SK-N-SH (cell line): ENCODE data around the gene RFTN1. TPM values are rescaled to one million over a fixed set of nuclear protein-coding genes. Genes with fewer than 3 reads are reported as not detected.

Source experiments
- CTCF ChIA-PET: fragments of 300-600, 350-600 bp; formaldehyde crosslinking; extraction: SDS; loops from one replicate; lab custom pipeline; 2021; lab: Yijun Ruan, JAX
- POLR2A ChIA-PET: fragments of 350-600 bp; sonication (Branson Sonifier 250); formaldehyde crosslinking; extraction: SDS; loops from one replicate; lab custom pipeline; 2020; ENCODE audit warnings: antibody characterized with exemption, inconsistent platforms; lab: Yijun Ruan, JAX
- DNase-seq: peaks from one replicate; pipeline ENCODE4 v3.0.0; 2012
- H2AFZ ChIP-seq: fragments of 200-600 bp; sonication (generic); 2 replicates; pipeline ENCODE4 v1.8.1; 2016; ENCODE audit warnings: antibody characterized with exemption, mild to moderate bottlenecking, low read depth
- H3F3A ChIP-seq: fragments of 200-600 bp; sonication (generic); replicated peaks from 2 replicates; pipeline ENCODE3; 2016; ENCODE audit warnings: antibody characterized with exemption, mild to moderate bottlenecking; ENCODE audit not compliant: insufficient read depth
- H3K27ac ChIP-seq, 2 experiments: fragments of 200-500 bp in 1 of 2; fragments of 200-600 bp in 1 of 2; sonication (Bioruptor generic) in 1 of 2; sonication (generic), shearing (Covaris generic) in 1 of 2; 2 replicates each; pipeline versions ENCODE4 v1.5.1 to v1.6.1; 2014 to 2016; ENCODE audit warnings: low read depth in 2 of 2, inconsistent platforms in 1 of 2, low read length in 1 of 2, mild to moderate bottlenecking in 1 of 2, mixed read lengths in 1 of 2
- H3K27me3 ChIP-seq: fragments of 200-600 bp; sonication (generic), shearing (Covaris generic); 2 replicates; pipeline ENCODE4 v1.6.1; 2016; ENCODE audit warnings: mixed run types; ENCODE audit not compliant: insufficient read depth
- H3K36me3 ChIP-seq, 2 experiments: fragments of 200-500 bp in 1 of 2; fragments of 200-600 bp in 1 of 2; sonication (Bioruptor generic) in 1 of 2; sonication (generic) in 1 of 2; replicated peaks in 1 of 2; 2 replicates each; pipeline versions ENCODE3 to v1.5.1; 2014 to 2016; ENCODE audit warnings: low read length in 1 of 2, mild to moderate bottlenecking in 1 of 2; ENCODE audit not compliant: insufficient read depth in 2 of 2, control insufficient read depth in 1 of 2
- H3K4me1 ChIP-seq, 2 experiments: fragments of 200-500 bp in 1 of 2; fragments of 200-600 bp in 1 of 2; sonication (Bioruptor generic) in 1 of 2; sonication (generic), shearing (Covaris generic) in 1 of 2; 2 replicates each; pipeline versions ENCODE4 v1.5.1 to v1.6.1; 2014 to 2016; ENCODE audit warnings: low read depth in 1 of 2, low read length in 1 of 2, mixed run types in 1 of 2; ENCODE audit not compliant: insufficient read depth in 2 of 2, control insufficient read depth in 1 of 2
- H3K4me2 ChIP-seq: fragments of 200-600 bp; sonication (generic), shearing (Covaris generic); 2 replicates; pipeline ENCODE4 v1.6.1; 2017; ENCODE audit warnings: mixed run types
- H3K4me3 ChIP-seq, 2 experiments: fragments of 200-500 bp in 1 of 2; fragments of 200-600 bp in 1 of 2; sonication (Bioruptor generic) in 1 of 2; sonication (generic), shearing (Covaris generic) in 1 of 2; 2 replicates each; pipeline versions ENCODE4 v1.5.1 to v1.8.1; 2014 to 2016; ENCODE audit warnings: low read depth in 2 of 2, inconsistent platforms in 1 of 2, low read length in 1 of 2, mild to moderate bottlenecking in 1 of 2, mixed read lengths in 1 of 2, moderate library complexity in 1 of 2
- H3K79me2 ChIP-seq: fragments of 200-600 bp; sonication (generic); 2 replicates; pipeline ENCODE4 v1.8.1; 2017; ENCODE audit warnings: mild to moderate bottlenecking; ENCODE audit not compliant: insufficient read depth
- H3K9ac ChIP-seq: fragments of 200-600 bp; sonication (generic); 2 replicates; pipeline ENCODE4 v1.6.1; 2017; ENCODE audit warnings: mixed run types
- H3K9me2 ChIP-seq: fragments of 200-600 bp; sonication (generic); 2 replicates; pipeline ENCODE4 v1.6.1; 2017; ENCODE audit warnings: mixed run types
- H3K9me3 ChIP-seq: fragments of 200-600 bp; sonication (generic); 2 replicates; pipeline ENCODE4 v1.6.1; 2017; ENCODE audit warnings: mixed run types, mild to moderate bottlenecking, moderate library complexity
- H4K20me1 ChIP-seq: fragments of 200-600 bp; sonication (generic); 2 replicates; pipeline ENCODE4 v1.6.1; 2017; ENCODE audit warnings: mild to moderate bottlenecking, mixed run types; ENCODE audit not compliant: insufficient read depth
- ELF1 ChIP-seq: IDR thresholded peaks from 2 replicates; pipeline ENCODE4 v1.4.0; 2012
- FOSL2 ChIP-seq: IDR thresholded peaks from 2 replicates; pipeline ENCODE4 v1.4.0; 2012; ENCODE audit warnings: low read depth, mild to moderate bottlenecking, moderate library complexity, borderline replicate concordance
- FOXJ3 ChIP-seq: sonication (generic); formaldehyde crosslinking; IDR thresholded peaks from 2 replicates; pipeline ENCODE4 v1.5.1; 2020; ENCODE audit warnings: mild to moderate bottlenecking, missing genetic modification reagents
- JUND ChIP-seq: IDR thresholded peaks from 2 replicates; pipeline ENCODE4 v1.4.0; 2012
- MEF2A ChIP-seq: IDR thresholded peaks from 2 replicates; pipeline ENCODE4 v1.4.0; 2012; ENCODE audit warnings: low read depth, borderline replicate concordance
- RAD21 ChIP-seq: IDR thresholded peaks from 2 replicates; pipeline ENCODE4 v1.6.1; 2012; ENCODE audit warnings: mild to moderate bottlenecking, low read length
- REST ChIP-seq: IDR thresholded peaks from 2 replicates; pipeline ENCODE4 v1.6.1; 2012; ENCODE audit warnings: mild to moderate bottlenecking, low read depth, low read length, moderate library complexity
- TCF12 ChIP-seq: IDR thresholded peaks from 2 replicates; pipeline ENCODE4 v1.4.0; 2012
- USF1 ChIP-seq: IDR thresholded peaks from 2 replicates; pipeline ENCODE4 v1.4.0; 2012; ENCODE audit warnings: low read depth, borderline replicate concordance
- WGBS: methylation state at CpG from one replicate; pipeline ENCODE4 v1.1.6; 2017; ENCODE audit warnings: low lambda C conversion rate; 5-methylcytosine and 5-hydroxymethylcytosine counted together
- polyA plus RNA-seq, 3 experiments: library from polyadenylated mRNA; depleted of rRNA; stranded (reverse); fragments of >200 nt; gene quantifications; 2 replicates each; pipeline ENCODE4 v1.2.3, GENCODE V29; 2012
- TF ChIP-seq, protein P1 (sequence below): IDR thresholded peaks from 2 replicates; pipeline ENCODE4; 2012

The RFTN1 gene
- polyA plus RNA-seq, 1 of the 3 experiments (the other 2 are of a cell fraction), result 21.2 TPM

DNA sequence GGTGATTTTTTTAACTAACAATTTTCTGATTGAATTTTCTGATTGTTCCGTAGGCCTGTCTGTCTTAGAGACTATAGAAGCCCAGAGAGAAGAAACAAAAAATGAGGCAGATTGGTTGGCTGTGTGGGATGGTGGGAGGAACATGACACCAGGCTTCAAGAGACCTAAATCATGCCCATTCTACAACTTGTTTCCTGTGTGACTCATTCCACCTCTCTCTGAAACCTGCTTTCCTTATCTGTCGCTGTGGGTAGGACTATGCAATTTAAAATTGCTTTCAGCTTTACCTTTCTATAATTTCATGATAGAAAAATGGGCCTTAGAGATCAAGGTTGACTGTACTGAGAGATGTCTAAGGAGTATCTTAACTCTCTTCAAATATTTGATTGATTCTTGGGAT is 203.9 kb downstream of the RFTN1 start:
- no peaks in the 10 kb centered on the region for H3K9me2 ChIP-seq
- H4K20me1 ChIP-seq, result no peaks in the 10 kb centered on the region
- H3K27ac ChIP-seq, result no peak overlapping the region; a peak in 1 of 4 replicates
- no peaks in the 10 kb centered on the region for H3K9me3 ChIP-seq
- no peak overlapping the region for H3K9ac ChIP-seq
- POLR2A ChIA-PET, result no interaction called here
- WGBS, result 19% methylated on average over 2 of the region's 2 CpGs
- H3K36me3 ChIP-seq, result peaks cover 16 to 39% of the 10 kb centered on the region in 2 experiments
- DNase-seq, result no peak
- H2AFZ ChIP-seq, result no peak overlapping the region
- H3K4me2 ChIP-seq, result no peak overlapping the region
- no peak overlapping the region for H3K4me3 ChIP-seq
- no peaks in the 10 kb centered on the region for H3K79me2 ChIP-seq
- TF ChIP-seq FOSL2, result peak; percentile 67
- TF ChIP-seq, protein P1, sequence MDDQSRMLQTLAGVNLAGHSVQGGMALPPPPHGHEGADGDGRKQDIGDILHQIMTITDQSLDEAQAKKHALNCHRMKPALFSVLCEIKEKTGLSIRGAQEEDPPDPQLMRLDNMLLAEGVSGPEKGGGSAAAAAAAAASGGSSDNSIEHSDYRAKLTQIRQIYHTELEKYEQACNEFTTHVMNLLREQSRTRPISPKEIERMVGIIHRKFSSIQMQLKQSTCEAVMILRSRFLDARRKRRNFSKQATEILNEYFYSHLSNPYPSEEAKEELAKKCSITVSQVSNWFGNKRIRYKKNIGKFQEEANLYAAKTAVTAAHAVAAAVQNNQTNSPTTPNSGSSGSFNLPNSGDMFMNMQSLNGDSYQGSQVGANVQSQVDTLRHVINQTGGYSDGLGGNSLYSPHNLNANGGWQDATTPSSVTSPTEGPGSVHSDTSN, result peak; percentile 64
- TF ChIP-seq JUND, result peak; percentile 50
- TF ChIP-seq TCF12, result peak; percentile 30; the same call in 1 of the 2 replicates
- no peak for TF ChIP-seq RAD21
- TF ChIP-seq, all 33 proteins: peak for 4
- H3F3A ChIP-seq, result peaks cover 12% of the 10 kb centered on the region
- H3K27me3 ChIP-seq, result no peaks in the 10 kb centered on the region
- peaks cover 0 to 14% of the 10 kb centered on the region in 2 experiments; a peak in 1 of 4 replicates for H3K4me1 ChIP-seq
- CTCF ChIA-PET, result no interaction called here

- Histone ChIP-seq H3K9me3 (no peaks in the 10 kb centered on the region), H3K27me3 (no peaks in the 10 kb centered on the region), H3K4me2 (no peak overlapping the region), H3K9me2 (no peaks in the 10 kb centered on the region), H3F3A (peaks cover 12% of the 10 kb centered on the region), H3K27ac (no peak overlapping the region), H3K4me1 (peaks cover 0 to 14% of the 10 kb centered on the region in 2 experiments; a peak in 1 of 4 replicates), H3K4me3 (no peak overlapping the region), H3K9ac (no peak overlapping the region), H3K36me3 (peaks cover 16 to 38% of the 10 kb centered on the region in 2 experiments), H2AFZ (no peak overlapping the region), H3K79me2 (no peaks in the 10 kb centered on the region), H4K20me1 (no peaks in the 10 kb centered on the region)
- WGBS, result 95% methylated on average over 1 of the region's 1 CpG
- POLR2A ChIA-PET, result no interaction called here
- CTCF ChIA-PET, result interaction anchor here (1.3 kb wide), 1 partner anchor 11 kb away, joined by 7 read pairs; no protein-coding TSS in a partner anchor
- TF ChIP-seq RAD21 (no peak), ELF1 (no peak), MEF2A (no peak), FOXJ3 (CRISPR knock-in tag) (no peak), TCF12 (no peak), REST (no peak), USF1 (no peak)
- TF ChIP-seq, protein P1, result no peak
- no peak for DNase-seq
Measured at GRCh38 chr3:16308727-16309126, 204.8 kb downstream of the RFTN1 start.
